Fibroblast of villous mesenchyme (primary cell): ENCODE results near the gene HRNR. TPM values are rescaled to one million over a fixed set of nuclear protein-coding genes. Genes with fewer than 3 reads are reported as not detected.
A peak's percentile ranks its signal among the peaks of the same experiment; 100 is the strongest.

ENCODE experiments used
- DNase-seq: peaks from one replicate; pipeline ENCODE4 v3.0.0-alpha.2; 2010; ENCODE audit warnings: low read depth
- H3K4me3 ChIP-seq: 2 replicates; pipeline ENCODE4 v1.5.1; 2011; ENCODE audit warnings: low read depth, mild to moderate bottlenecking, low read length
- CTCF ChIP-seq: IDR thresholded peaks from 2 replicates; pipeline ENCODE4 v1.5.1; 2012; ENCODE audit warnings: low read depth, mild to moderate bottlenecking, low read length; ENCODE audit not compliant: insufficient read depth
- total RNA-seq: library from RNA; depleted of rRNA; stranded (reverse); fragments of >200 nt; gene quantifications from 2 replicates; pipeline ENCODE4 v1.2.3, GENCODE V29; 2012

Gene HRNR
- total RNA-seq, 1 donor, result not detected

GRCh38 chr1:152188673-152189591 is 35.1 kb downstream of the HRNR start:
- peak overlapping the region; percentile 42 for H3K4me3 ChIP-seq
- peak; percentile 34 for DNase-seq
- TF ChIP-seq CTCF, result peak; percentile 62

- no peak for DNase-seq
- no peak for TF ChIP-seq CTCF
- H3K4me3 ChIP-seq, result no peak overlapping the region
These were observed 37.3 kb downstream of the HRNR start for GRCh38 chr1:152186556-152187285.

GRCh38 chr1:152185544-152186391 is 38.2 kb downstream of the HRNR start:
- DNase-seq, result peak; percentile 68
- no peak overlapping the region for H3K4me3 ChIP-seq
- peak; percentile 89 for TF ChIP-seq CTCF

- no peak overlapping the region for H3K4me3 ChIP-seq
- no peak for TF ChIP-seq CTCF
- peak; percentile 30 for DNase-seq
These were observed 41.0 kb downstream of the HRNR start for GRCh38 chr1:152182944-152183361.

GRCh38 chr1:152182431-152182830 is 41.6 kb downstream of the HRNR start:
- TF ChIP-seq CTCF, result peak; percentile 52
- DNase-seq, result peak; percentile 26
- H3K4me3 ChIP-seq, result no peak overlapping the region

GRCh38 chr1:152179566-152179965 is 44.4 kb downstream of the HRNR start:
- no peak for TF ChIP-seq CTCF
- DNase-seq, result no peak
- no peak overlapping the region for H3K4me3 ChIP-seq
